Thyroid gland (tissue), 4 donors: ENCODE results near the gene C6orf52.

Source experiments
- POLR2A ChIP-seq, 2 donors: fragments of 450-650 bp; IDR thresholded peaks; one replicate each; pipeline ENCODE4 v1.6.1; 2017; ENCODE audit warnings: antibody characterized with exemption in 2 of 2, mild to moderate bottlenecking in 2 of 2, moderate library complexity in 1 of 2
- TF ChIP-seq, protein P1 (sequence below), 6 experiments: fragments of 200-600 bp in 3 of 6; fragments of 450-650 bp in 3 of 6; sonication (generic) in 3 of 6; IDR thresholded peaks; one replicate each; pipeline ENCODE4 v1.5.1; 2016 to 2019; ENCODE audit warnings: antibody characterized with exemption in 6 of 6, mild to moderate bottlenecking in 2 of 6, inconsistent platforms in 1 of 6, moderate library complexity in 1 of 6

- TF ChIP-seq, protein P1, sequence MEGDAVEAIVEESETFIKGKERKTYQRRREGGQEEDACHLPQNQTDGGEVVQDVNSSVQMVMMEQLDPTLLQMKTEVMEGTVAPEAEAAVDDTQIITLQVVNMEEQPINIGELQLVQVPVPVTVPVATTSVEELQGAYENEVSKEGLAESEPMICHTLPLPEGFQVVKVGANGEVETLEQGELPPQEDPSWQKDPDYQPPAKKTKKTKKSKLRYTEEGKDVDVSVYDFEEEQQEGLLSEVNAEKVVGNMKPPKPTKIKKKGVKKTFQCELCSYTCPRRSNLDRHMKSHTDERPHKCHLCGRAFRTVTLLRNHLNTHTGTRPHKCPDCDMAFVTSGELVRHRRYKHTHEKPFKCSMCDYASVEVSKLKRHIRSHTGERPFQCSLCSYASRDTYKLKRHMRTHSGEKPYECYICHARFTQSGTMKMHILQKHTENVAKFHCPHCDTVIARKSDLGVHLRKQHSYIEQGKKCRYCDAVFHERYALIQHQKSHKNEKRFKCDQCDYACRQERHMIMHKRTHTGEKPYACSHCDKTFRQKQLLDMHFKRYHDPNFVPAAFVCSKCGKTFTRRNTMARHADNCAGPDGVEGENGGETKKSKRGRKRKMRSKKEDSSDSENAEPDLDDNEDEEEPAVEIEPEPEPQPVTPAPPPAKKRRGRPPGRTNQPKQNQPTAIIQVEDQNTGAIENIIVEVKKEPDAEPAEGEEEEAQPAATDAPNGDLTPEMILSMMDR (IDR thresholded peaks at IDR 0.05): no peak
- no peak for TF ChIP-seq POLR2A (IDR thresholded peaks at IDR 0.05)
Measured at GRCh38 chr6:10655508-10656055, 38.8 kb downstream of the C6orf52 start.
